HCT116 (cell line): ENCODE data around the gene BSND. TPM values are rescaled to one million over a fixed set of nuclear protein-coding genes. Genes with fewer than 3 reads are reported as not detected.

Source experiments
- CBX3 ChIP-seq: IDR thresholded peaks from 2 replicates; pipeline ENCODE4 v1.6.1; 2012; ENCODE audit warnings: low read depth
- CTCF ChIP-seq, 3 experiments: fragments of 200-600 bp in 1 of 3; sonication (generic) in 1 of 3; IDR thresholded peaks in 2 of 3; conservative IDR thresholded peaks in 1 of 3; 2 replicates each; pipeline ENCODE4 v1.5.1; 2012 to 2017; ENCODE audit warnings: low read depth in 2 of 3, low read length in 2 of 3, antibody characterized with exemption in 1 of 3, borderline replicate concordance in 1 of 3, control low read depth in 1 of 3, mild to moderate bottlenecking in 1 of 3, mixed read lengths in 1 of 3, mixed run types in 1 of 3, moderate library complexity in 1 of 3; ENCODE audit not compliant: insufficient read depth in 1 of 3
- RAD21 ChIP-seq: IDR thresholded peaks from 2 replicates; pipeline ENCODE4 v1.6.1; 2012; ENCODE audit warnings: low read depth, mild to moderate bottlenecking
- SRF ChIP-seq: IDR thresholded peaks from 2 replicates; pipeline ENCODE4 v1.6.1; 2012; ENCODE audit warnings: low read depth
- ZFX ChIP-seq: fragments of 450-650 bp; IDR thresholded peaks from 2 replicates; pipeline ENCODE4 v1.6.1; 2017
- total RNA-seq: library from RNA; stranded (reverse); gene quantifications from one replicate; pipeline ENCODE4 v1.2.1, GENCODE V29; 2021; ENCODE audit not compliant: unreplicated experiment
- TF ChIP-seq, protein P1 (sequence below): IDR thresholded peaks from 2 replicates; pipeline ENCODE4 v1.6.1; 2012; ENCODE audit warnings: low read depth

Gene BSND
- total RNA-seq, 1 experiment from 2014 or later: not detected

GRCh38 chr1:54996359-54996868 is 2.3 kb upstream of the BSND start (continued):
- TF ChIP-seq CTCF (IDR thresholded peaks at IDR 0.05 in 2 of 3, conservative IDR thresholded peaks at IDR 0.05 in 1 of 3; ENCODE audit: borderline replicate concordance in 1 of 3, insufficient read depth in 1 of 3, low read depth in 2 of 3, low read length in 2 of 3): peak; percentile 77 to 97 (median 88)
- TF ChIP-seq SRF: no peak
- TF ChIP-seq ZFX: no peak
- TF ChIP-seq CBX3: peak; percentile 92
- TF ChIP-seq, protein P1, sequence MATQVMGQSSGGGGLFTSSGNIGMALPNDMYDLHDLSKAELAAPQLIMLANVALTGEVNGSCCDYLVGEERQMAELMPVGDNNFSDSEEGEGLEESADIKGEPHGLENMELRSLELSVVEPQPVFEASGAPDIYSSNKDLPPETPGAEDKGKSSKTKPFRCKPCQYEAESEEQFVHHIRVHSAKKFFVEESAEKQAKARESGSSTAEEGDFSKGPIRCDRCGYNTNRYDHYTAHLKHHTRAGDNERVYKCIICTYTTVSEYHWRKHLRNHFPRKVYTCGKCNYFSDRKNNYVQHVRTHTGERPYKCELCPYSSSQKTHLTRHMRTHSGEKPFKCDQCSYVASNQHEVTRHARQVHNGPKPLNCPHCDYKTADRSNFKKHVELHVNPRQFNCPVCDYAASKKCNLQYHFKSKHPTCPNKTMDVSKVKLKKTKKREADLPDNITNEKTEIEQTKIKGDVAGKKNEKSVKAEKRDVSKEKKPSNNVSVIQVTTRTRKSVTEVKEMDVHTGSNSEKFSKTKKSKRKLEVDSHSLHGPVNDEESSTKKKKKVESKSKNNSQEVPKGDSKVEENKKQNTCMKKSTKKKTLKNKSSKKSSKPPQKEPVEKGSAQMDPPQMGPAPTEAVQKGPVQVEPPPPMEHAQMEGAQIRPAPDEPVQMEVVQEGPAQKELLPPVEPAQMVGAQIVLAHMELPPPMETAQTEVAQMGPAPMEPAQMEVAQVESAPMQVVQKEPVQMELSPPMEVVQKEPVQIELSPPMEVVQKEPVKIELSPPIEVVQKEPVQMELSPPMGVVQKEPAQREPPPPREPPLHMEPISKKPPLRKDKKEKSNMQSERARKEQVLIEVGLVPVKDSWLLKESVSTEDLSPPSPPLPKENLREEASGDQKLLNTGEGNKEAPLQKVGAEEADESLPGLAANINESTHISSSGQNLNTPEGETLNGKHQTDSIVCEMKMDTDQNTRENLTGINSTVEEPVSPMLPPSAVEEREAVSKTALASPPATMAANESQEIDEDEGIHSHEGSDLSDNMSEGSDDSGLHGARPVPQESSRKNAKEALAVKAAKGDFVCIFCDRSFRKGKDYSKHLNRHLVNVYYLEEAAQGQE: no peak
- peak; percentile 99 for TF ChIP-seq RAD21
